Transverse colon (tissue), 4 donors: ENCODE data around the gene FIBCD1. TPM values are rescaled to one million over a fixed set of nuclear protein-coding genes. Genes with fewer than 3 reads are reported as not detected.

Experiments
- DNase-seq: peaks from one replicate; pipeline ENCODE4 v3.0.0-alpha.2; 2019
- H3K27ac ChIP-seq, 4 donors: fragments of 200-600 bp; sonication (generic); 2 replicates each; pipeline ENCODE4 v1.5.1; 2016 to 2018; ENCODE audit warnings: inconsistent platforms in 4 of 4
- H3K27me3 ChIP-seq: fragments of 200-600 bp; sonication (generic); 2 replicates; pipeline ENCODE4 v1.5.1; 2017; ENCODE audit warnings: inconsistent platforms
- H3K36me3 ChIP-seq, 4 donors: fragments of 200-600 bp; sonication (generic); 2 replicates each; pipeline ENCODE4 v1.5.1; 2017 to 2019; ENCODE audit warnings: inconsistent platforms in 4 of 4
- H3K4me1 ChIP-seq, 4 donors: fragments of 200-600 bp; sonication (generic); 2 replicates each; pipeline ENCODE4 v1.5.1; 2017 to 2020; ENCODE audit warnings: inconsistent platforms in 4 of 4
- H3K4me3 ChIP-seq, 4 donors: fragments of 200-600 bp; sonication (generic); 1 replicate in 1 of 4; 2 replicates in 3 of 4; pipeline versions ENCODE4 v1.5.1 to v1.6.1; 2017 to 2019; ENCODE audit warnings: inconsistent platforms in 4 of 4
- H3K9me3 ChIP-seq, 2 donors: fragments of 200-600 bp; sonication (generic); 2 replicates each; pipeline ENCODE4 v1.5.1; 2017 to 2019; ENCODE audit warnings: inconsistent platforms in 2 of 2
- CTCF ChIP-seq, 5 experiments: fragments of 200-600 bp in 3 of 5; fragments of 450-650 bp in 2 of 5; sonication (generic) in 3 of 5; IDR thresholded peaks; 1 replicate in 2 of 5; 2 replicates in 3 of 5; pipeline ENCODE4 v1.5.1; 2016 to 2017; ENCODE audit warnings: antibody characterized with exemption in 5 of 5, inconsistent platforms in 3 of 5, mild to moderate bottlenecking in 2 of 5, moderate library complexity in 1 of 5
- EP300 ChIP-seq: sonication (generic); formaldehyde crosslinking; IDR thresholded peaks from one replicate; pipeline ENCODE4 v1.6.1; 2017; ENCODE audit warnings: antibody characterized with exemption, low read depth
- POLR2A ChIP-seq: fragments of 450-650 bp; IDR thresholded peaks from one replicate; pipeline ENCODE4 v1.6.1; 2016; ENCODE audit warnings: antibody characterized with exemption, mild to moderate bottlenecking, moderate library complexity
- POLR2AphosphoS5 ChIP-seq, 3 donors: sonication (generic); formaldehyde crosslinking; IDR thresholded peaks; one replicate each; pipeline ENCODE4 v1.6.1; 2016; ENCODE audit warnings: antibody characterized with exemption in 3 of 3
- whole genome bisulfite sequencing, 2 donors: methylation state at CpG; one replicate each; pipeline ENCODE4 v1.1.5; 2018; ENCODE audit warnings: low coverage in 1 of 2; 5-methylcytosine and 5-hydroxymethylcytosine counted together
- in situ Hi-C, 4 donors: fragments of 200-750 bp; cut with MboI; loops; one replicate each; pipeline versions ENCODE4 v1.15.0 to v1.15.1; 2017; ENCODE audit warnings: low sequenced_read_pairs in 3 of 4, low pct_ligation_motif_present in 1 of 4, low pct_unique_long_range_greater_than_20kb in 1 of 4
- intact Hi-C: fragments of 100-400 bp; cut with DNase I; formaldehyde crosslinking; loops from one replicate; pipeline ENCODE4 v1.15.1; 2023; ENCODE audit warnings: low total_unique reads
- total RNA-seq, 4 donors: library from RNA; depleted of rRNA; stranded (reverse); fragments of >200 nt; gene quantifications; one replicate each; pipeline ENCODE4 v1.1.0, GENCODE V29; 2016

The FIBCD1 gene
- total RNA-seq, 4 donors from 2014 or later: 1.6 to 54.7 (median 3.3) TPM; not detected in 1

- H3K9me3 ChIP-seq: no peaks in the 10 kb centered on the region
Measured at GRCh38 chr9:130972277-130972956, 33.4 kb upstream of the FIBCD1 start.

GRCh38 chr9:130971294-130971849, 32.3 kb upstream of the FIBCD1 start:
- no peaks in the 10 kb centered on the region for H3K36me3 ChIP-seq
- 81 to 84% methylated on average over 2 to 12 of the region's 12 CpGs for WGBS, 2 donors
- TF ChIP-seq POLR2AphosphoS5 (IDR thresholded peaks at IDR 0.05) (no peak), EP300 (no peak)
- peaks cover 32% of the 10 kb centered on the region for H3K27me3 ChIP-seq
- H3K4me1 ChIP-seq: no peaks in the 10 kb centered on the region
- intact Hi-C loops: no loop called here
- in situ Hi-C loops: no loop called here
- H3K4me3 ChIP-seq: no peak overlapping the region
- H3K27ac ChIP-seq: no peak overlapping the region
- H3K9me3 ChIP-seq: no peaks in the 10 kb centered on the region
- DNase-seq: no peak

More at GRCh38 chr9:130972277-130972956, 33.4 kb upstream of the FIBCD1 start:
- H3K4me3 ChIP-seq: no peak overlapping the region
- no peaks in the 10 kb centered on the region for H3K4me1 ChIP-seq
- H3K27ac ChIP-seq: no peak overlapping the region
- intact Hi-C loops (no loop called here), in situ Hi-C loops (no loop called here)
- no peak for TF ChIP-seq EP300
- TF ChIP-seq POLR2AphosphoS5 (IDR thresholded peaks at IDR 0.05): no peak
- no peak for TF ChIP-seq CTCF (IDR thresholded peaks at IDR 0.05)
- TF ChIP-seq POLR2A: no peak
- H3K36me3 ChIP-seq: no peaks in the 10 kb centered on the region
- 61% methylated on average over 6 of the region's 6 CpGs; no CpG with 5 or more reads in 1 of the 2 donors for WGBS, 2 donors
- peaks cover 32% of the 10 kb centered on the region for H3K27me3 ChIP-seq
- DNase-seq: no peak

- Histone ChIP-seq H3K27me3 (peaks cover 32% of the 10 kb centered on the region), H3K36me3 (no peaks in the 10 kb centered on the region), H3K4me3 (no peak overlapping the region), H3K9me3 (no peaks in the 10 kb centered on the region), H3K27ac (no peak overlapping the region), H3K4me1 (no peaks in the 10 kb centered on the region)
- in situ Hi-C loops (no loop called here), intact Hi-C loops (no loop called here)
- no peak for DNase-seq
- no peak for TF ChIP-seq POLR2A
- no peak for TF ChIP-seq CTCF (IDR thresholded peaks at IDR 0.05)
- TF ChIP-seq EP300: no peak
- WGBS, 2 donors: 83 to 86% methylated on average over 3 of the region's 3 CpGs
Measured at GRCh38 chr9:130970855-130971254, 31.8 kb upstream of the FIBCD1 start.

- Histone ChIP-seq H3K4me3 (no peak overlapping the region), H3K4me1 (no peaks in the 10 kb centered on the region), H3K27me3 (peaks cover 32% of the 10 kb centered on the region), H3K36me3 (no peaks in the 10 kb centered on the region), H3K27ac (no peak overlapping the region), H3K9me3 (no peaks in the 10 kb centered on the region)
- intact Hi-C loops: no loop called here
- WGBS, 2 donors: 82 to 84% methylated on average over 7 to 12 of the region's 12 CpGs
- in situ Hi-C loops: no loop called here
- no peak for TF ChIP-seq POLR2AphosphoS5 (IDR thresholded peaks at IDR 0.05)
- TF ChIP-seq EP300: no peak
- TF ChIP-seq CTCF (IDR thresholded peaks at IDR 0.05): no peak
- TF ChIP-seq POLR2A: no peak
- DNase-seq: no peak
Measured at GRCh38 chr9:130970052-130970451, 31.0 kb upstream of the FIBCD1 start.

- in situ Hi-C loops: no loop called here
- WGBS, 2 donors: 88 to 100% methylated on average over 1 to 7 of the region's 7 CpGs
- Histone ChIP-seq H3K4me3 (no peak overlapping the region), H3K9me3 (no peaks in the 10 kb centered on the region), H3K4me1 (peaks cover 0 to 7% (median 2%) of the 10 kb centered on the region in 4 donors), H3K27ac (no peak overlapping the region), H3K36me3 (no peaks in the 10 kb centered on the region), H3K27me3 (no peaks in the 10 kb centered on the region)
- intact Hi-C loops: no loop called here
- no peak for DNase-seq
- TF ChIP-seq POLR2AphosphoS5 (IDR thresholded peaks at IDR 0.05) (no peak), CTCF (IDR thresholded peaks at IDR 0.05) (no peak), POLR2A (no peak), EP300 (no peak)
Measured at GRCh38 chr9:130965680-130966079, 26.6 kb upstream of the FIBCD1 start.
